Stimulated activated CD4-positive, alpha-beta T cell treated with anti-CD3 and anti-CD28 coated beads, Interleukin-4, amount 100 ng/mL, for 1 hour (primary cell): ENCODE measurements around the gene UMODL1.

ENCODE experiments used
- DNase-seq: peaks from one replicate; pipeline ENCODE4 v3.0.0-alpha.2; 2020

UMODL1 gene

GRCh38 chr21:42081138-42081537 lies 10.0 kb downstream of the UMODL1 start:
- DNase-seq, result no peak

GRCh38 chr21:42081931-42082381 lies 10.8 kb downstream of the UMODL1 start:
- DNase-seq, result no peak

GRCh38 chr21:42082501-42083360 lies 11.6 kb downstream of the UMODL1 start:
- DNase-seq, result no peak

- DNase-seq, result no peak
Observed at GRCh38 chr21:42083361-42083690, 12.2 kb downstream of the UMODL1 start.

GRCh38 chr21:42084079-42084478 lies 13.0 kb downstream of the UMODL1 start:
- no peak for DNase-seq

GRCh38 chr21:42085246-42086077 lies 14.3 kb downstream of the UMODL1 start:
- DNase-seq, result no peak

- no peak for DNase-seq
Observed at GRCh38 chr21:42086969-42087368, 15.9 kb downstream of the UMODL1 start.

- DNase-seq, result no peak
Observed at GRCh38 chr21:42088148-42088547, 17.0 kb downstream of the UMODL1 start.

GRCh38 chr21:42088658-42089057 lies 17.5 kb downstream of the UMODL1 start:
- no peak for DNase-seq

GRCh38 chr21:42089093-42089631 lies 18.0 kb downstream of the UMODL1 start:
- peak; percentile 12 for DNase-seq

- DNase-seq, result no peak
Observed at GRCh38 chr21:42089665-42090310, 18.7 kb downstream of the UMODL1 start.

GRCh38 chr21:42091899-42092508 lies 20.9 kb downstream of the UMODL1 start:
- no peak for DNase-seq

GRCh38 chr21:42092771-42093170 lies 21.7 kb downstream of the UMODL1 start:
- DNase-seq, result no peak

GRCh38 chr21:42093186-42093585 lies 22.1 kb downstream of the UMODL1 start:
- DNase-seq, result no peak

GRCh38 chr21:42093991-42094421 lies 22.9 kb downstream of the UMODL1 start:
- DNase-seq, result no peak

GRCh38 chr21:42094811-42095210 lies 23.7 kb downstream of the UMODL1 start:
- no peak for DNase-seq

- no peak for DNase-seq
Observed at GRCh38 chr21:42095581-42095980, 24.5 kb downstream of the UMODL1 start.

GRCh38 chr21:42096566-42096965 lies 25.4 kb downstream of the UMODL1 start:
- no peak for DNase-seq

- no peak for DNase-seq
Observed at GRCh38 chr21:42097274-42097673, 26.2 kb downstream of the UMODL1 start.

- DNase-seq, result no peak
Observed at GRCh38 chr21:42097860-42098454, 26.8 kb downstream of the UMODL1 start.

GRCh38 chr21:42098957-42099505 lies 27.9 kb downstream of the UMODL1 start:
- no peak for DNase-seq

- no peak for DNase-seq
Observed at GRCh38 chr21:42101246-42101645, 30.1 kb downstream of the UMODL1 start.
